OCI-LY7 (cell line): ENCODE measurements around the gene MOV10. TPM values are rescaled to one million over a fixed set of nuclear protein-coding genes. Genes with fewer than 3 reads are reported as not detected.

Experiments used
- BruUV-seq: library from RNA; stranded (reverse); fragments of 400-500 nt; replicated peaks from 2 replicates; lab custom pipeline; 2021; lab: Mats Ljungman, UMichigan
- CTCF ChIA-PET: fragments of 300-600 bp; sonication (Branson Sonifier 250); formaldehyde crosslinking; loops from one replicate; lab custom pipeline; 2022; ENCODE audit warnings: antibody characterized with exemption; ENCODE audit not compliant: unreplicated experiment; lab: Charles Lee
- POLR2A ChIA-PET: fragments of 300-600 bp; sonication (Branson Sonifier 250); formaldehyde crosslinking; loops from one replicate; lab custom pipeline; 2022; ENCODE audit warnings: antibody characterized with exemption; lab: Charles Lee
- DNase-seq: peaks from one replicate; pipeline ENCODE4 v3.0.0-alpha.2; 2015; ENCODE audit warnings: low spot score
- H2AFZ ChIP-seq: fragments of 200-600 bp; sonication (generic), shearing (Covaris generic); 2 replicates; pipeline ENCODE4 v1.6.1; 2014; ENCODE audit warnings: mild to moderate bottlenecking, antibody characterized with exemption, low read length, moderate library complexity
- H3K27ac ChIP-seq: fragments of 200-600 bp; sonication (generic); 2 replicates; pipeline ENCODE4 v1.5.1; 2014; ENCODE audit warnings: mixed run types, low read depth, mild to moderate bottlenecking, moderate library complexity, low read length, inconsistent platforms; ENCODE audit not compliant: poor library complexity, severe bottlenecking
- H3K36me3 ChIP-seq: fragments of 200-600 bp; sonication (generic); 2 replicates; pipeline ENCODE4 v1.6.1; 2014; ENCODE audit warnings: mild to moderate bottlenecking, antibody characterized with exemption, low read length, moderate library complexity, mixed read lengths; ENCODE audit not compliant: insufficient read depth
- H3K4me1 ChIP-seq: fragments of 200-600 bp; sonication (generic); 2 replicates; pipeline ENCODE4 v1.5.1; 2014; ENCODE audit warnings: mild to moderate bottlenecking, low read length; ENCODE audit not compliant: insufficient read depth, poor library complexity, severe bottlenecking
- H3K4me2 ChIP-seq: fragments of 200-600 bp; sonication (generic); 2 replicates; pipeline ENCODE4 v1.6.1; 2014; ENCODE audit warnings: mild to moderate bottlenecking, low read length
- H3K4me3 ChIP-seq: fragments of 200-600 bp; sonication (generic); 2 replicates; pipeline ENCODE4 v1.5.1; 2014; ENCODE audit warnings: mild to moderate bottlenecking, low read depth, low read length; ENCODE audit not compliant: poor library complexity, severe bottlenecking
- H3K79me2 ChIP-seq: fragments of 200-600 bp; sonication (generic); 2 replicates; pipeline ENCODE4 v1.6.1; 2016; ENCODE audit warnings: low read depth, mild to moderate bottlenecking, low read length, moderate library complexity, mixed read lengths; ENCODE audit not compliant: insufficient read depth
- H3K9me2 ChIP-seq: fragments of 200-600 bp; sonication (generic); 2 replicates; pipeline ENCODE4 v1.6.1; 2016; ENCODE audit warnings: mild to moderate bottlenecking, low read length, mixed read lengths; ENCODE audit not compliant: insufficient read depth
- H3K9me3 ChIP-seq: fragments of 200-600 bp; sonication (generic); 2 replicates; pipeline ENCODE4 v1.6.1; 2014; ENCODE audit warnings: mild to moderate bottlenecking, mixed run types, low read length, mixed read lengths
- H4K20me1 ChIP-seq: fragments of 200-600 bp; sonication (generic); 2 replicates; pipeline ENCODE4 v1.6.1; 2014; ENCODE audit warnings: mild to moderate bottlenecking, antibody characterized with exemption, low read length, moderate library complexity, mixed read lengths; ENCODE audit not compliant: insufficient read depth
- CTCF ChIP-seq: fragments of 200-600 bp; sonication (generic); conservative IDR thresholded peaks from 2 replicates; pipeline ENCODE4 v1.5.1; 2014; ENCODE audit warnings: mild to moderate bottlenecking, antibody characterized with exemption, low read length, moderate library complexity, mixed read lengths
- EZH2phosphoT487 ChIP-seq: fragments of 200-600 bp; sonication (generic); IDR thresholded peaks from 2 replicates; pipeline ENCODE4 v1.6.1; 2018; ENCODE audit warnings: low read depth, borderline replicate concordance, mild to moderate bottlenecking, mixed run types, antibody characterized with exemption, low read length, moderate library complexity, mixed read lengths
- intact Hi-C: fragments of 100-400 bp; cut with micrococcal nuclease; formaldehyde crosslinking; loops from one replicate; pipeline ENCODE4 v1.10.0; 2022; ENCODE audit not compliant: unreplicated experiment
- total RNA-seq, 2 experiments: library from RNA; depleted of rRNA in 1 of 2; stranded (reverse); fragments of >200 nt in 1 of 2; shearing (Covaris generic) in 1 of 2; gene quantifications; 2 replicates each; pipeline ENCODE4 v1.2.3, GENCODE V29; 2014 to 2022

MOV10 gene
- total RNA-seq, 2 experiments from 2014 or later = 28.2 to 32.4 TPM

DNA sequence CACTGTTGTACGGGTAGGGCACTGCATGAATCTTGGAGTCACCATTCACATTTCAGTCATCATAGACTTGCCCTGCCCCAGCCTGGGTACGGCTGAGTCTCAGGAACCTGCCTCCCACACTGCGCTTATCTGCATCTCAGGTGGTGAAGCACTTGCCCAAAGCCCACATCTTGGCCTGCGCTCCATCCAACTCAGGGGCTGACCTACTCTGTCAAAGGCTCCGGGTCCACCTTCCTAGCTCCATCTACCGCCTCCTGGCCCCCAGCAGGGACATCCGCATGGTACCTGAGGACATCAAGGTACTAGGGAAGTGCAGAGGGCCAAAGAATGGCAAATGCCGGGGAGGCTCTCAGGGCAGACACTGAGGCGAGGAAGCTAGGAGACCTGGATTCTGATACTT lies 20.8 kb downstream of the MOV10 start:
- no peak for TF ChIP-seq EZH2phosphoT487
- TF ChIP-seq CTCF = no peak
- no peaks in the 10 kb centered on the region for H3K36me3 ChIP-seq
- no peaks in the 10 kb centered on the region for H3K79me2 ChIP-seq
- H3K9me3 ChIP-seq = no peaks in the 10 kb centered on the region
- H3K27ac ChIP-seq = no peak overlapping the region
- peaks cover 18% of the 10 kb centered on the region for H3K4me1 ChIP-seq
- CTCF ChIA-PET = no interaction called here
- H3K4me3 ChIP-seq = no peak overlapping the region
- H3K9me2 ChIP-seq = no peaks in the 10 kb centered on the region
- intact Hi-C loops = no loop called here
- POLR2A ChIA-PET = no interaction called here
- H3K4me2 ChIP-seq = no peak overlapping the region
- BruUV-seq = no TSS peak
- H4K20me1 ChIP-seq = no peaks in the 10 kb centered on the region
- no peak for DNase-seq
- H2AFZ ChIP-seq = no peak overlapping the region

DNA sequence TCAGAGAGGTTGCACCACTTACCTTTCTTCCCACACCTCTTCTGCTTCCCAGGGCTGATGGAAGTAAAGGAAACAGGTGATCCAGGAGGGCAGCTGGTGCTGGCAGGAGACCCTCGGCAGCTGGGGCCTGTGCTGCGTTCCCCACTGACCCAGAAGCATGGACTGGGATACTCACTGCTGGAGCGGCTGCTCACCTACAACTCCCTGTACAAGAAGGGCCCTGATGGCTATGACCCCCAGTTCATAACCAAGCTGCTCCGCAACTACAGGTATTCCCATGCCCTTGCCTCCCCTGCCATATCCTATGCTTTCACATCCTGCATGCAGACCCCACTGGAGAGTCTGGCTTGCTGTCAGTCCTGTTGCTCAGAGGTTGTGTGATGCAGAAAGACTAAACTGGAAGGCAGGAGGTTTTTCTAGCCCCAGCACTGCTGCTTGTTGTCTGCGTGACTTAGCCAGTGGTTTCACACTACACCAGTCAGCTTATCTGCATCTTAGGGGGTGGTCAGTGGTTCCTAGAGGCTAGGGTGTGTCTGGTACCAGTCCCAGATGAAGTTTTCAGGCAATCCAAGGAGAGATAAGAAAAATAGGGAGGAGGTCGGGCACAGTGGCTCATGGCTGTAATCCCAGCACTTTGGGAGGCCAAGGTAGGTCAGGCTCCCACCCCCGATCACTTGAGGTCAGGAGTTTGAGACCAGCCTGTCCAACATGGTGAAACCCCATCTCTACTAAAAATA lies 22.3 kb downstream of the MOV10 start:
- no peaks in the 10 kb centered on the region for H3K36me3 ChIP-seq
- BruUV-seq = no TSS peak
- CTCF ChIA-PET = no interaction called here

More for the DNA sequence above, 22.3 kb downstream of the MOV10 start:
- Histone ChIP-seq H2AFZ (no peak overlapping the region), H3K4me3 (no peak overlapping the region), H4K20me1 (no peaks in the 10 kb centered on the region), H3K9me2 (no peaks in the 10 kb centered on the region), H3K4me2 (no peak overlapping the region), H3K79me2 (no peaks in the 10 kb centered on the region), H3K4me1 (peaks cover 33% of the 10 kb centered on the region), H3K9me3 (no peaks in the 10 kb centered on the region), H3K27ac (no peak overlapping the region)
- DNase-seq = no peak
- TF ChIP-seq EZH2phosphoT487 (no peak), CTCF (no peak)
- POLR2A ChIA-PET = interaction anchor here (0.8 to 1.2 kb wide), 2 partner anchors 15 to 75 kb away, joined by 3 read pairs; no protein-coding TSS in a partner anchor
- intact Hi-C loops = no loop called here
